Measurements from ENCODE around the gene FOXR1. TPM values are rescaled to one million over a fixed set of nuclear protein-coding genes. Genes with fewer than 3 reads are reported as not detected.

FOXR1 gene
- polyA plus RNA-seq, 3 donors: not detected

DNA sequence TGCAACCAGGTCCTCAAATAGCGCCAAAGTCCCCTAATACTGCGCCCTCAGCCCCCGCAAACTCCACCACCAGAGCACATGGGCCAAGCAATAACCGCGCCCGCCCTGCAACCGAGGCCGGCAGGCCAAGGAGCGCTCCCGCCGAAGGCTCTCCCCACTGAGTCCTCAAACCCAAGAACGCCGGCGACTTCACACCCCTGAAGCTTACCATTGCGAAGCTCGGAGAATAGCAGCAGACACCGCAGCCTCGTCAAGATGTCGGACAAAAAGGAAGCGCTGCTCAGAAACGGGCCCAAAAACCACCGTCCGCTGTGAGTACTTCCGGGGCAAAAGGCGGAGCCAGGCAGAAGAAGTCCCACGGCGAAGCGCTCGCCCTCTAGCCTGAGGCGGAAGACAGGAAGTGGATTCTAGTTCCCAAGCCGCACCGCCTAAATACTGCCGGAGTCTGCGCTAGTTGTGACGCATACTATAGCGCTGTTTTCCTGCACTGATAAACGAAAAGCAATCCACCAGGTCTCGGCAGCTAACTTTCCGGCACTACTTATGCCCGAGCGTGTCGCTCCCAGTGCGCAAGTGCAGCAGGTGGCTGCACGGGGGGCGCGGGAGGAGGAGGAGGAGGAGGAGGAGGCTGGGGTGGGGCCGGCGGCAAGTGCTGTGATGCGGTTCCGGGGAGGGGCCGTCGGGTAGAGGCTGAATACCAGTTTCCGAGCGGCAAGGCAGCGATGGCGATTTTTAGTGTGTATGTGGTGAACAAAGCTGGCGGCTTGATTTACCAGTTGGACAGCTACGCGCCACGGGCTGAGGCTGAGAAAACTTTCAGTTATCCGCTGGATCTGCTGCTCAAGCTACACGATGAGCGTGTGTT, 46.7 kb downstream of the FOXR1 start, which contains the start of the genes RPS25 and TRAPPC4:
TSS of gene RPS25 (minus strand) at position 270 of the 865 bp plus-strand sequence. CDS start at position 211, 59 bp downstream.
TSS of gene TRAPPC4 (plus strand) at position 693 of the 865 bp plus-strand sequence. CDS start at position 723, 30 bp downstream.
- 0 to 1% (median 1%) methylated on average over 63 of the region's 63 CpGs for WGBS, 3 donors
- H3K27ac ChIP-seq (ENCODE audit: low read depth, low read length): peak within 1 kb of the TSS; percentile 98

DNA sequence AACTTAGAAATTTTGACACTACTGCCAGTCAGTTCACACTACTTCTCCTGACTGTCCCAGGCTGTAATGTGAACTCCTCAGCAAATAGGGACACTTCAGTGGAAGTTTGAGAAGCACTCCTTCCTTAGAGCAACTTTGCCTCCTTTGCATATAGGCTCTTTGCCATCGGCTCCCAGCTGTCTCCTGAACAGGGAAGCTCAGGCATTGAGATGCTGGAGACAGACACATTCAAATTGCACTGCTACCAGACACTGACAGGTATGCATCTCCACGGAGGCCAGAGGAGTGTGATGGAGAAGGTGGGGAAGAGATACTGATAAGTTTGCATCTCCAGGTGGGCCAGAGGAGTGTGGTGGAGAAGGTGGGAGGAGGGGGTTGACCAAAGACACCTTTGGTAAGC, 48.4 kb downstream of the FOXR1 start:
- 30 to 46% (median 43%) methylated on average over 2 of the region's 2 CpGs for WGBS, 3 donors
- no peak overlapping the region for H3K27ac ChIP-seq (ENCODE audit: low read depth, low read length)

- H3K27ac ChIP-seq (ENCODE audit: low read depth, low read length): no peak overlapping the region
- 75 to 90% (median 86%) methylated on average over 5 of the region's 5 CpGs for WGBS, 3 donors
These were observed 50.1 kb downstream of the FOXR1 start for GRCh38 chr11:119021631-119022030.

DNA sequence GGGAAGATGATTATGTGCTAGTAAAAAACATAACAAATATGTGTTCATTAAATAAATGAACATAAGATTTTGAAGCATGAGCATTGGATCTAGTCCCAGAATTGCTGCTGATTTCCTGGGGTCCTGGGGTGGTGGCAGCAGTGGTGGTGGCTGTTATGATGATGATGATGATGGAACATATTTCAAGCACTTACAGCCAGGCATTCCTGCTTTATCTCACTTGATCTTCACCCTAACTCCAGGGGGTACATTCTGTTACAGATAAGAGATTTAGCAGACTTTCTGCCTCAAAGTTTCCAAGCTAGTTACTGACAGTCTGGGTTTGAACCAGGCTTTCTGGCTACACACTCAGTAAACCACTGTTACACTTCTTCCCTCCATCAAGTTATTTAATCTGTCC, 52.2 kb downstream of the FOXR1 start:
- H3K27ac ChIP-seq (ENCODE audit: low read depth, low read length): no peak overlapping the region

DNA sequence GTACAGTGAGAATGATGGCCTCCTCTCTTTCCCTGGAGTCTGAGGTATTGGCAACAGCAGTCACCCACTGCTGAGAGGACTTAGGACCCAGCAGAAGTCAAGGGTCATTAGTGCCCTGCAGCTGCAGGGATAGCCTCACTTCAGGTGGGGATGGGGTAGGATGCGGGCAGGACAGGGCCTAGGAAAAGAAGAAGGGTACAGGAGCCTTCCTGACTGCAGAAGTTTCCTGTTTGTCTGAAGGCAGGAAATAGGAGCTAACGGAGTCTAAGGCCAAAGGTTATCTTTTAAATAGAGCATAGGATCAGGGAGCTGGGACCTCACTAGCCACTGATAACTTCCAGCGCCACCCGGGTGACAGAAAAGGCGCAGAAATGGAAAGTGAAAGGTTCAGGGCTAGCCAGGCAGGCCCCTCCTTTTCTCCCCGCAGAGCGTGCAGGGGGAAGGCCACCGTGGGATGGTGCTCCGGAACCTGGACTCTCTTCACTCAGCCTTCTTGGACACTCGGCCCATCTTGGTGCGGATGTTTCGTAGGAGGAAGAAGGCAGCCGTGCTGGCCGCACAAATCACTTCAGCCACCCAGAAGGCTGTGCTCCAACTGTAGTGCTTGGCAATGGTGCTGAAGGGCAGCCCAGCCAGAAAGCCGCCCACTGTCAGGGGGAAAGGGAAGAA, 53.0 kb downstream of the FOXR1 start:
- no peak overlapping the region for H3K27ac ChIP-seq (ENCODE audit: low read depth, low read length)
- WGBS, 3 donors: 64 to 79% (median 66%) methylated on average over 15 of the region's 15 CpGs

- H3K27ac ChIP-seq (ENCODE audit: low read depth, low read length): no peak overlapping the region
- WGBS, 3 donors: 62 to 73% (median 72%) methylated on average over 5 of the region's 5 CpGs
These were observed 53.5 kb downstream of the FOXR1 start for GRCh38 chr11:119025099-119025473.

- no peak overlapping the region for H3K27ac ChIP-seq (ENCODE audit: low read depth, low read length)
- 85 to 93% (median 91%) methylated on average over 5 of the region's 5 CpGs for WGBS, 3 donors
These were observed 54.0 kb downstream of the FOXR1 start for GRCh38 chr11:119025541-119025940.

- H3K27ac ChIP-seq (ENCODE audit: low read depth, low read length): no peak overlapping the region
- WGBS, 3 donors: 86 to 88% (median 87%) methylated on average over 16 of the region's 16 CpGs
These were observed 54.6 kb downstream of the FOXR1 start for GRCh38 chr11:119025978-119026766.

DNA sequence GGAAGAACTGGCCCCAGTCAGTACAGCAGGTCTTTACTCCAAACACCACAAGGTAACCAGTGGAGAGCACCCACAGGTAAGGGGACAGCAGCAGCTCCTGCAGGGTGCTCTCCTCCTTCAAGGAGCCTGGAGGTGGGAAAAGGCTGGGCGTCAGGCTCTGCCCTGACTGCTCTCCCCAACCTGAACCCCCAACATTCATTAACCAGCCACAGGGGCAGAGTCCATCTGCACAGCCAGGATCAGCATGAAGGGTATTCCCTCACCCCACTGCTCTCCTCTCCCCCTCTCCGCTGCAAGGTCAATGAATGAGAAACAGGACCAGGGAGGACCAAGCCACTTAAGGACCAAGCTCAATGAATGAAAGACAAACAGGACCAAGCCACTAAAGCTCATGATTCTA, 55.4 kb downstream of the FOXR1 start:
- H3K27ac ChIP-seq (ENCODE audit: low read depth, low read length): no peak overlapping the region
- WGBS, 3 donors: 61 to 100% (median 94%) methylated on average over 2 of the region's 2 CpGs

- H3K27ac ChIP-seq (ENCODE audit: low read depth, low read length): no peak overlapping the region
- WGBS, 3 donors: 93 to 96% (median 95%) methylated on average over 9 of the region's 9 CpGs
These were observed 56.2 kb downstream of the FOXR1 start for GRCh38 chr11:119027561-119028345.

GRCh38 chr11:119028346-119029068, 56.9 kb downstream of the FOXR1 start:
- no peak overlapping the region for H3K27ac ChIP-seq (ENCODE audit: low read depth, low read length)
- WGBS, 3 donors: 50 to 85% (median 81%) methylated on average over 9 of the region's 9 CpGs

- no peak overlapping the region for H3K27ac ChIP-seq (ENCODE audit: low read depth, low read length)
- WGBS, 3 donors: 31 to 94% (median 89%) methylated on average over 1 of the region's 1 CpG
These were observed 57.4 kb downstream of the FOXR1 start for GRCh38 chr11:119029069-119029339.

GRCh38 chr11:119029340-119030028, 57.9 kb downstream of the FOXR1 start:
- no peak overlapping the region for H3K27ac ChIP-seq (ENCODE audit: low read depth, low read length)
- 23 to 60% (median 58%) methylated on average over 10 of the region's 10 CpGs for WGBS, 3 donors

GRCh38 chr11:119030029-119030328, 58.4 kb downstream of the FOXR1 start:
- WGBS, 3 donors: 1 to 7% (median 3%) methylated on average over 13 of the region's 13 CpGs

DNA sequence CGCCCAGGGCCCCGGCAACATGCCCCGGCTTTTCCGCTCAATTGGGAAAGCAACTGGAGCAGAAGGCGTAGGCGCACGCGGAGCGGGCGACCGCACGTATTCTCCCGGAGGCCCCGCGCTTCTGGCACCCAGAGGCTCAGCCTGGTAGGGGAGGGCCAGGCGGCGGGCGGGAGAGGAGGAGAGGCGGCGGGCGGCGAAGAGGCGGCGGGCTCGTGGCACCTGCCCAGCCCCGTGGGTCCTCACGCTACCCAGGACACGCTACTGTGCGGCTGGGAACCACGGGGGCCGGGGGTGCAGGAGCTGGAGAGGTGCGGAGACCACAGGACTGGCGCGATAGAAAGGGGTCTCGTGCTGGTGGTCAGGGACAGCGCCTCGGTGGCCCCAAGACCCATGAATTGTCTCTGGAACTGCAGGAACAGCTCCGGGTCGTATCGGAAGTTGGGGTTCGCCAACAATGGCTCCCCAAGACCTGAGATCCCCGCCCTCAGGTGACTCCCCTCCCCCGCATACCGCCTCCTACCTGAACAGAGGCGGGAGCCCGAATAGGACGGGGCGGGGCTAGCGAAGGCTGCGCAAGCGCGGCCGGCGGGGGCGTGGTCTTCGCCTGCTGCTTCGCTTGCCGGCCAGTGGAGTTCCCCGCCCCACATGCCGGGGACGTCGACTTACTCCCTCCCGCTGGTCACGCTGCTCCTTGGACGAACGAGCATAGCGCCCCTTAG, 58.9 kb downstream of the FOXR1 start, which contains the start of gene SLC37A4:
TSS of gene SLC37A4 (minus strand) at position 549 of the 719 bp plus-strand sequence.
- WGBS, 3 donors: 0 to 1% (median 0%) methylated on average over 58 to 67 of the region's 67 CpGs

More at GRCh38 chr11:119030029-119030328, 58.4 kb downstream of the FOXR1 start:
- H3K27ac ChIP-seq (ENCODE audit: low read depth, low read length): no peak overlapping the region

More for the DNA sequence above, 58.9 kb downstream of the FOXR1 start, which contains the start of gene SLC37A4:
- H3K27ac ChIP-seq (ENCODE audit: low read depth, low read length): no peak within 1 kb of the TSS
